Left lung (tissue), 10 donors: ENCODE measurements around the gene HLA-DQB1. TPM values are rescaled to one million over a fixed set of nuclear protein-coding genes. Genes with fewer than 3 reads are reported as not detected.
"Not testable (repeated sequence)": the region's sequence is repeated elsewhere in the genome, so short reads cannot be mapped to it uniquely, and the experiment has no call there.

ENCODE experiments used
- ATAC-seq: fragments of 200-7000 bp; cut with Tn5 transposase; one replicate; pipeline ENCODE4 v1.9.1; 2020; ENCODE audit warnings: moderate library complexity
- DNase-seq, 4 donors: peaks; one replicate each; pipeline ENCODE4 v3.0.0-alpha.2; 2013 to 2020
- H3K27ac ChIP-seq, 2 donors: fragments of 200-600 bp; sonication (generic) in 1 of 2; one replicate each; pipeline versions ENCODE4 v1.5.0 to v1.8.0; 2020 to 2021
- H3K27me3 ChIP-seq, 2 donors: fragments of 200-600 bp; sonication (generic) in 1 of 2; one replicate each; pipeline versions ENCODE4 v1.5.0 to v1.8.0; 2020 to 2021
- H3K36me3 ChIP-seq, 2 donors: fragments of 200-600 bp; sonication (generic) in 1 of 2; one replicate each; pipeline versions ENCODE4 v1.5.0 to v1.8.0; 2020 to 2021
- H3K4me1 ChIP-seq, 2 donors: fragments of 200-600 bp; one replicate each; pipeline ENCODE4 v1.8.0; 2021
- H3K4me3 ChIP-seq, 2 donors: fragments of 200-600 bp; sonication (generic) in 1 of 2; one replicate each; pipeline versions ENCODE4 v1.5.0 to v1.8.0; 2020 to 2021; ENCODE audit warnings: mild to moderate bottlenecking in 1 of 2
- H3K9me3 ChIP-seq, 2 donors: fragments of 200-600 bp; sonication (generic) in 1 of 2; one replicate each; pipeline versions ENCODE4 v1.5.0 to v1.8.0; 2020 to 2021
- intact Hi-C, 2 donors: fragments of 100-400 bp; cut with DNase I; formaldehyde crosslinking; loops; one replicate each; pipeline versions ENCODE4 v1.11.2 to v1.14.2; 2022
- polyA plus RNA-seq, 6 donors: library from polyadenylated mRNA; unstranded; fragments of 120-200 nt; gene quantifications; one replicate each; pipeline ENCODE4 v1.2.1, GENCODE V29; 2013; ENCODE audit not compliant: insufficient read length in 6 of 6
- total RNA-seq, 2 donors: library from RNA; stranded (reverse); fragmentation: NEBNext Ultra II Directional; extraction: Animal tissue kit (Norgen Biotek cat#: 25700); gene quantifications; one replicate each; pipeline ENCODE4 v1.2.1, GENCODE V29; 2021
- TF ChIP-seq, protein P1 (sequence below), 2 donors: fragments of 200-600 bp; sonication (generic) in 1 of 2; IDR thresholded peaks; one replicate each; pipeline versions ENCODE4 v1.5.0 to v1.8.0; 2021; ENCODE audit warnings: antibody characterized with exemption in 2 of 2
- donor health status: DM: no; HTN: yes; CAD: no.
- donor health status: DM: no; HTN: no; CAD: no.

HLA-DQB1 gene
- total and polyA plus RNA-seq, 8 donors, result 2.8 to 172 (median 6.8) TPM

DNA sequence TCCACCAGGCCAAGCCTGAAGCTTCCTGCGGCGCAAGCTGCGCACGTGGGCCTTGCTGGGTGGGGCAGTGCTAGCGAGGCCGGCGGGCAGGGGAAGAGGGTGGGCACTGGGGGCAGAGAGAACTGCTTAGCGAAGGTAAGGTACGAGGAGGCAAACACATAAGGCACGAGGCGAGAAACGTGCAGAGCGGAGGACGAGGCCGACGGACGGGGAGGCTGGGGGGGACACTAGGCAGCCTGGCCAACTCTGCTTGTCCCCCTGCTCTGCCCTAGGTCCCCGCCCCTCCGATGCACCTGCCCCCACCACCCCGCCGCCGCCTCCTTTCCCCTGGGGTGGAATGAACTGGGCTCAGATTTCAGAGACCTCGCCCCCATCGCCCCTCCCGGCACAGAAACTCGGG, 2.1 kb downstream of the HLA-DQB1 start:
- TF ChIP-seq, protein P1, sequence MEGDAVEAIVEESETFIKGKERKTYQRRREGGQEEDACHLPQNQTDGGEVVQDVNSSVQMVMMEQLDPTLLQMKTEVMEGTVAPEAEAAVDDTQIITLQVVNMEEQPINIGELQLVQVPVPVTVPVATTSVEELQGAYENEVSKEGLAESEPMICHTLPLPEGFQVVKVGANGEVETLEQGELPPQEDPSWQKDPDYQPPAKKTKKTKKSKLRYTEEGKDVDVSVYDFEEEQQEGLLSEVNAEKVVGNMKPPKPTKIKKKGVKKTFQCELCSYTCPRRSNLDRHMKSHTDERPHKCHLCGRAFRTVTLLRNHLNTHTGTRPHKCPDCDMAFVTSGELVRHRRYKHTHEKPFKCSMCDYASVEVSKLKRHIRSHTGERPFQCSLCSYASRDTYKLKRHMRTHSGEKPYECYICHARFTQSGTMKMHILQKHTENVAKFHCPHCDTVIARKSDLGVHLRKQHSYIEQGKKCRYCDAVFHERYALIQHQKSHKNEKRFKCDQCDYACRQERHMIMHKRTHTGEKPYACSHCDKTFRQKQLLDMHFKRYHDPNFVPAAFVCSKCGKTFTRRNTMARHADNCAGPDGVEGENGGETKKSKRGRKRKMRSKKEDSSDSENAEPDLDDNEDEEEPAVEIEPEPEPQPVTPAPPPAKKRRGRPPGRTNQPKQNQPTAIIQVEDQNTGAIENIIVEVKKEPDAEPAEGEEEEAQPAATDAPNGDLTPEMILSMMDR (IDR thresholded peaks at IDR 0.05), result no peak
- H3K4me3 ChIP-seq, result peak overlapping the region in 1 of 2 donors; percentile 50

DNA sequence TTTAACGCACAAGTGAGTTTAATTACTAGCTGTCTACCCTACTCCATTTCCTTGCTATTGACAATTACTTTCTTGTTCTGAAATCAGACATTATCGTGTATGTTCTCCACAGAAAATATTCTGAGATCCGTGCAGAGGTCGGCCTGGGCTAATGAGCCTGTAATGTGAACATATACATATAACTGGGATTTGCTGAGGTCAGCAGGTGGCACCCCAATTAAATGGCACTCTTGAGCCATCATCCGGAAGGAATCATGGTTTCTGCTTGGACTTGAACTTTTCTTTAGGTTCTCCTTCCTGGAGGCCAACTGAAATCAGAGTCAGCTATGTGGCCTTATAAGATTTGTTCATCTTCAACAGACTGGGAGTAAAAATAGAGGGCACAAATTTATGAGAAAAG, 3.6 kb downstream of the HLA-DQB1 start:
- no peaks in the 10 kb centered on the region for H3K9me3 ChIP-seq
- H3K4me3 ChIP-seq, result no peak overlapping the region
- peaks cover 0 to 5% of the 10 kb centered on the region in 2 donors for H3K27me3 ChIP-seq
- TF ChIP-seq, protein P1 (IDR thresholded peaks at IDR 0.05), result no peak
- intact Hi-C loops, result no loop called here
- H3K4me1 ChIP-seq, result peaks cover 0 to 33% of the 10 kb centered on the region in 2 donors
- H3K27ac ChIP-seq, result no peak overlapping the region
- no peak for ATAC-seq
- peaks cover 0 to 27% of the 10 kb centered on the region in 2 donors for H3K36me3 ChIP-seq
- DNase-seq, result no peak

More for the DNA sequence above, 2.1 kb downstream of the HLA-DQB1 start:
- H3K36me3 ChIP-seq, result peaks cover 0 to 27% of the 10 kb centered on the region in 2 donors
- DNase-seq (no peak), ATAC-seq (no peak)
- H3K4me1 ChIP-seq, result peaks cover 0 to 40% of the 10 kb centered on the region in 2 donors
- H3K27me3 ChIP-seq, result peaks cover 0 to 5% of the 10 kb centered on the region in 2 donors
- H3K9me3 ChIP-seq, result no peaks in the 10 kb centered on the region
- intact Hi-C loops, result no loop called here
- peak overlapping the region in 1 of 2 donors; percentile 73 for H3K27ac ChIP-seq

DNA sequence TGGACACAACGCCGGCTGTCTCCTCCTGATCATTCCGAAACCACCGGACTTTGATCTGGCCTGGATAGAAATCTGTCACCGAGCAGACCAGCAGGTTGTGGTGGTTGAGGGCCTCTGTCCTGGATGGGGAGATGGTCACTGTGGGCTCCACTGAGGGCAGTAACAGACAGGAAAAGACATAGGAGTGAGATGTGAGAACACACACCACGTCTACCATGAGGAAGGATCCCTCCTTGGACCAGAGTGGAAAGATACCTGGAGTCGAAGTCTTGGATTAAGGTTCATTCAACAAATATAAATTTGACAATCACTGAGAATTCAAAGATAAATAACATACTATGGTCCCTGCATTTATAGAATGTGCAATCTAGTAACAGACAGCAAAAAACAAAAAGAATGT, 4.4 kb downstream of the HLA-DQB1 start:
- ATAC-seq, result no peak
- Histone ChIP-seq H3K27me3 (peaks cover 0 to 5% of the 10 kb centered on the region in 2 donors), H3K36me3 (peaks cover 0 to 27% of the 10 kb centered on the region in 2 donors), H3K4me1 (peaks cover 0 to 32% of the 10 kb centered on the region in 2 donors), H3K27ac (no peak overlapping the region), H3K4me3 (no peak overlapping the region), H3K9me3 (no peaks in the 10 kb centered on the region)
- no peak for DNase-seq
- intact Hi-C loops, result no loop called here
- TF ChIP-seq, protein P1 (IDR thresholded peaks at IDR 0.05), result no peak

DNA sequence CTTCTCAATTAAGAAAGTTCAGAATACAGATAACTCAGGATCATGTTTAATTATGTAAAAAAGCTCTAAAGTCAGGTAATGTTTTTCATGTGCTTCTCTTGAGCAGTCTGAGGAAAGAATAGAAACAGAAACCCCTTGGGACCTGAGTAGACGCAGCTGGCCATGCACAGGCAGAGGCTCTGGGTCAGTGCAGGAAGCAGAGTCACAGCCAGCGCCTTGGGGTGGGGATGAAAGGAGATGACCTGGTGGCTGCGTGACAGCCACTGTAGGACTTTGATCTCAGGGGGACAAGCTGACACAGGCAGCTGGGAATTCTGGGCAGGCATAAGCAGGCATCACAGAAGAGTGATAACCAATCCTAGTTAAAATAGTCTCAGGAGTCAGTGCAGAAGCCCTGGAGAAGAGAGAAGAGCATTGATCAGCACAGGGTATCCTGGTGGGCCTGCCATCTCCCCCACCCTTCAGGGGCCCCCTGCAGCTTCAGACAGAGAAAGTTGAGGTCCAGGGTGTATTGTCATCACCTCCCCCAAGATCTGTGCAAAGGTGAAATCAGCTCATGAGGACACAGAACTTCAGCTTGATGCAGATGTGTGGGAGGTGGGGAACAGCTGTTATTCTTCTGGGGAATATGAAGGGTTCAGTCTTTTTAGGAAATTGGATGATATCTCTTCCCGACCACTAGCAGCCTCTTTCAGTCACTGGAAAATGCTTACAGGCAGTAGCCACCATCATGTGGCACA, 6.4 kb downstream of the HLA-DQB1 start:
- no peak for ATAC-seq
- no peak overlapping the region for H3K27ac ChIP-seq
- TF ChIP-seq, protein P1 (IDR thresholded peaks at IDR 0.05), result no peak
- intact Hi-C loops, result no loop called here
- H3K36me3 ChIP-seq, result peaks cover 0 to 27% of the 10 kb centered on the region in 2 donors
- peaks cover 0 to 7% of the 10 kb centered on the region in 2 donors for H3K9me3 ChIP-seq
- no peak overlapping the region for H3K4me3 ChIP-seq
- H3K4me1 ChIP-seq, result peaks cover 0 to 30% of the 10 kb centered on the region in 2 donors
- no peak for DNase-seq
- peaks cover 0 to 3% of the 10 kb centered on the region in 2 donors for H3K27me3 ChIP-seq

DNA sequence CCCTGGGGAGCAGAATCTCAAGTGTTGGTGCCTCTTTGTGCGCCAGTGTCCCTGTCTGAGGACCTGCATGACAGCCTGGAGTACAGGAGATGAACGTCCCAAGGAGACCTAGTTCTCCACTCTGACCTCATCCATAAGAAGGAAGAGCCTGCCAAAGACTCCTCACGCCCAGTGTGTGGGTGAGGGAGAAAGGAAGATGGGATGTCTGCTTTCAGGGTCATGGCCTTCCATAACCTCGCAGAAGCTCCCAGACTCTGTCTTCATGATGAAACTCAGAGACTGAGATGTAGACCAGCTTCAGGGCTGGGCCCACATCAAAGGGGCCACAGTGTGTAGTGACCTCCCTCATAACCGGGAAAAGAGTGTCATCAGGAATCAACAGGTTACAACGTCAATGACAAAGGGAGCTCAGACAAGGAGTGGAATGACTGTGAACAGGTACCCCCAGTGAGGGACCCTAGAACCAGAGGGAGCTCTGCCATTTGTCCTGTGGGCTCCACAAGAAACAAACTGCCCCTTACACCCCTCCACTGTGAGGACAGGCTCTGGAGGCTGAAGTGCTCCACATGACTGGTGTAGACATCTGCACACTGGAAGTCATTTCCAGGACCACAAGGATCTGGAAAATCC, 8.1 kb downstream of the HLA-DQB1 start:
- H3K4me1 ChIP-seq, result peaks cover 0 to 20% of the 10 kb centered on the region in 2 donors
- no peaks in the 10 kb centered on the region for H3K27me3 ChIP-seq
- no peak for ATAC-seq
- intact Hi-C loops, result no loop called here
- no peak overlapping the region for H3K4me3 ChIP-seq
- TF ChIP-seq, protein P1 (IDR thresholded peaks at IDR 0.05), result no peak
- H3K36me3 ChIP-seq, result peaks cover 0 to 27% of the 10 kb centered on the region in 2 donors
- peak overlapping the region in 1 of 2 donors; percentile 3 for H3K27ac ChIP-seq
- peaks cover 0 to 7% of the 10 kb centered on the region in 2 donors for H3K9me3 ChIP-seq
- no peak for DNase-seq

DNA sequence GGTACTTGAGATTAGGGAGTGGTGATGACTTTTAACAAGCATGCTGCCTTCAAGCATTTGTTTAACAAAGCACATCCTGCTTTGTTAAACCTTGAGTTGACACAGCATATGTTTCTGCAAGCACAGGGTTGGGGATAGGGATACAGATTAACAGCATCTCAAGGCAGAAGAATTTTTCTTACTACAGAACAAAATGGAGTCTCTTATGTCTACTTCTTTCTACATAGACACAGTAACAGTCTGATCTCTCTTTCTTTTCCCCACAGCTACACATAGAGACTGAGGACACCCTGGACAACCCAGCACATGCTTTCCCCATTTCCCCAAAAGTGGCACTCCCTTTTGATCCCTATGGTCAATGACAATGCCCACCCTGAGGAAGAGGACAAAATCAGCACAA, 8.6 kb downstream of the HLA-DQB1 start:
- DNase-seq, H3K9me3 ChIP-seq, H3K4me3 ChIP-seq, H3K27me3 ChIP-seq, intact Hi-C loops, ATAC-seq: not testable (repeated sequence)
- H3K36me3 ChIP-seq, result peaks cover 0 to 27% of the 10 kb centered on the region in 2 donors
- peak overlapping the region in 1 of 2 donors; percentile 3 for H3K27ac ChIP-seq
- peaks cover 0 to 20% of the 10 kb centered on the region in 2 donors for H3K4me1 ChIP-seq

DNA sequence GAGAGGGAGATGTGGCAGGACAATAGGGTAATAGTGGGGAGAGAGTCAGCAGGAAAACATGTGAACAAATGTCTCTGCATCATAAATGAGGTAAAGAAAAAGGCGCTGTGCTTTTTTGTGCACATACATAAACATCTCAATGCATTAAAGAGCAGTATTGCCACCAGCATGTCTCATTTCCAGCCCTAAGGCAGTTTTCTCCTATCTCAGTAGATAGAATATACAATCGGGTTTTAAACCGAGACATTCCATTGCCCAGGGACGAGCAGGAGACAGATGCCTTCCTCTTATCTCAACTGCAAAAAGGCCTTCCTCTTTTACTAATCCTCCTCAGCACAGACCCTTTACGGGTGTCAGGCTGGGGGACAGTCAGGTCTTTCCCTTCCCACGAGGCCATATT, 9.1 kb downstream of the HLA-DQB1 start:
- ATAC-seq, DNase-seq, H3K9me3 ChIP-seq, H3K4me3 ChIP-seq, H3K27me3 ChIP-seq, intact Hi-C loops: not testable (repeated sequence)
- H3K4me1 ChIP-seq, result peaks cover 0 to 20% of the 10 kb centered on the region in 2 donors
- peaks cover 0 to 27% of the 10 kb centered on the region in 2 donors for H3K36me3 ChIP-seq
- peak overlapping the region in 1 of 2 donors; percentile 45 for H3K27ac ChIP-seq
